ENCODE results near the gene LIN7A.

DNA sequence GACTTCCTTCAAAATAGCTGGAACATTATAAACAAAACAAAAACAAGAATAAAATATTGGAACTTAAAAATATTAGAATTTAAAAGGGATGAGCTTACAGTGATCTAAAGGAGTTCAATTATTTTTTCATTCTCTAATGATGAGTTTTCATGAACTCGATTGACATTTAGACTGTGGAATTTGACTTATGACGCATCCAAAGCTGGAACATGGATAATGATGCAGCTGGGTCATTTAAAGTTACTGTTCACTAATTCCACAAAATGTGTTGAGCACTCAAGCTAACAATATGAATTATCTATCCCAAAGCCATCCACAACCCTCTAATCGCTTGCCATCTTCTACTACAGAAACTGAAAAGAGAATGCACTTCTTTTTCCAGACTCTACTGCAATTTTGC, 42.5 kb downstream of the LIN7A start:
- TF ChIP-seq CTCF (IDR thresholded peaks at IDR 0.05) (no peak), ZFX (IDR thresholded peaks at IDR 0.05; ENCODE audit: borderline replicate concordance) (no peak)
